PC-9 (cell line): ENCODE measurements around the gene TTC31.

Source experiments
- EZH2 ChIP-seq: fragments of 200-600 bp; sonication (generic); IDR thresholded peaks from 2 replicates; pipeline ENCODE4 v1.8.0; 2017; ENCODE audit warnings: antibody characterized with exemption, low read depth
- TF ChIP-seq, protein P1 (sequence below): fragments of 200-600 bp; sonication (generic); conservative IDR thresholded peaks from 2 replicates; pipeline ENCODE4 v1.6.1; 2017; ENCODE audit warnings: mixed run types, antibody characterized with exemption, mild to moderate bottlenecking, moderate library complexity

GRCh38 chr2:74502147-74502719 lies 19.4 kb downstream of the TTC31 start:
- TF ChIP-seq, protein P1, sequence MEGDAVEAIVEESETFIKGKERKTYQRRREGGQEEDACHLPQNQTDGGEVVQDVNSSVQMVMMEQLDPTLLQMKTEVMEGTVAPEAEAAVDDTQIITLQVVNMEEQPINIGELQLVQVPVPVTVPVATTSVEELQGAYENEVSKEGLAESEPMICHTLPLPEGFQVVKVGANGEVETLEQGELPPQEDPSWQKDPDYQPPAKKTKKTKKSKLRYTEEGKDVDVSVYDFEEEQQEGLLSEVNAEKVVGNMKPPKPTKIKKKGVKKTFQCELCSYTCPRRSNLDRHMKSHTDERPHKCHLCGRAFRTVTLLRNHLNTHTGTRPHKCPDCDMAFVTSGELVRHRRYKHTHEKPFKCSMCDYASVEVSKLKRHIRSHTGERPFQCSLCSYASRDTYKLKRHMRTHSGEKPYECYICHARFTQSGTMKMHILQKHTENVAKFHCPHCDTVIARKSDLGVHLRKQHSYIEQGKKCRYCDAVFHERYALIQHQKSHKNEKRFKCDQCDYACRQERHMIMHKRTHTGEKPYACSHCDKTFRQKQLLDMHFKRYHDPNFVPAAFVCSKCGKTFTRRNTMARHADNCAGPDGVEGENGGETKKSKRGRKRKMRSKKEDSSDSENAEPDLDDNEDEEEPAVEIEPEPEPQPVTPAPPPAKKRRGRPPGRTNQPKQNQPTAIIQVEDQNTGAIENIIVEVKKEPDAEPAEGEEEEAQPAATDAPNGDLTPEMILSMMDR, result no peak
- TF ChIP-seq EZH2, result no peak
